ENCODE data around the gene DES.

GRCh38 chr2:219461669-219462068, 43.5 kb downstream of the DES start:
- TF ChIP-seq CTCF (conservative IDR thresholded peaks at IDR 0.05; ENCODE audit: low read length) (no peak), EZH2phosphoT487 (IDR thresholded peaks at IDR 0.05; ENCODE audit: borderline replicate concordance, low read depth, low read length) (no peak)
